Inflammatory macrophage treated with lipopolysaccharide for 1 hour (primary cell): ENCODE data around the gene GGCT.
A peak's percentile ranks its signal among the peaks of the same experiment; 100 is the strongest.

ENCODE experiments used
- DNase-seq, 2 donors: peaks; one replicate each; pipeline ENCODE4 v3.0.0-alpha.2; 2020 to 2022

The GGCT gene

GRCh38 chr7:30459591-30460245 lies 44.9 kb downstream of the GGCT start:
- peak; percentile 37 to 55 for DNase-seq

GRCh38 chr7:30458311-30458710 lies 46.3 kb downstream of the GGCT start:
- no peak for DNase-seq

- no peak for DNase-seq
Measured at GRCh38 chr7:30453921-30454320, 50.7 kb downstream of the GGCT start.

- DNase-seq = no peak
Measured at GRCh38 chr7:30453016-30453415, 51.6 kb downstream of the GGCT start.

GRCh38 chr7:30452280-30452930 lies 52.2 kb downstream of the GGCT start:
- DNase-seq = no peak

GRCh38 chr7:30451539-30452279 lies 52.9 kb downstream of the GGCT start:
- no peak for DNase-seq

GRCh38 chr7:30450983-30451497 lies 53.6 kb downstream of the GGCT start:
- no peak for DNase-seq

- DNase-seq = no peak
Measured at GRCh38 chr7:30450240-30450982, 54.2 kb downstream of the GGCT start.

GRCh38 chr7:30448461-30449189 lies 56.0 kb downstream of the GGCT start:
- no peak for DNase-seq

- DNase-seq = no peak
Measured at GRCh38 chr7:30447466-30447865, 57.2 kb downstream of the GGCT start.
